ENCODE data around the gene CNDP1.

The CNDP1 gene

GRCh38 chr18:74632351-74632679, 98.0 kb downstream of the CNDP1 start:
- DNase-seq = no peak

DNA sequence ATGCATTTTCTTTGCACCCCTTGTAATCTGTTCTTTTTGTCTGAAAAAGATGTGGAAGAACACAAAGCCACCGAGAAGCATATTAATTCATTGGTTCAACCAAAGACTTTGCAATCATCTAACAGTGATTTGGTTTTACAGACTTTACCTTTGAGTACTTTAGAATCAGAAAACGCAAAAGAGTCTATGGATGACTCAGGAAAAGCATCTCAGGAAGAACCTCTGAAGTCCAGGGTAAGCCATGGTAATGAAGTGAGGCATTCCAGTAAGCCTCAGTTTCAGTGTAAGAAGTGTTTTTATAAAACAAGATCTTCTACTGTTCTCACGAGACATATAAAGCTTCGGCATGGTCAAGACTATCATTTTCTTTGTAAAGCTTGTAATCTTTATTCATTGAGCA, 98.6 kb downstream of the CNDP1 start:
- DNase-seq = no peak

- peak; percentile 25 for DNase-seq
Measured at GRCh38 chr18:74633652-74634352, 99.5 kb downstream of the CNDP1 start.

DNA sequence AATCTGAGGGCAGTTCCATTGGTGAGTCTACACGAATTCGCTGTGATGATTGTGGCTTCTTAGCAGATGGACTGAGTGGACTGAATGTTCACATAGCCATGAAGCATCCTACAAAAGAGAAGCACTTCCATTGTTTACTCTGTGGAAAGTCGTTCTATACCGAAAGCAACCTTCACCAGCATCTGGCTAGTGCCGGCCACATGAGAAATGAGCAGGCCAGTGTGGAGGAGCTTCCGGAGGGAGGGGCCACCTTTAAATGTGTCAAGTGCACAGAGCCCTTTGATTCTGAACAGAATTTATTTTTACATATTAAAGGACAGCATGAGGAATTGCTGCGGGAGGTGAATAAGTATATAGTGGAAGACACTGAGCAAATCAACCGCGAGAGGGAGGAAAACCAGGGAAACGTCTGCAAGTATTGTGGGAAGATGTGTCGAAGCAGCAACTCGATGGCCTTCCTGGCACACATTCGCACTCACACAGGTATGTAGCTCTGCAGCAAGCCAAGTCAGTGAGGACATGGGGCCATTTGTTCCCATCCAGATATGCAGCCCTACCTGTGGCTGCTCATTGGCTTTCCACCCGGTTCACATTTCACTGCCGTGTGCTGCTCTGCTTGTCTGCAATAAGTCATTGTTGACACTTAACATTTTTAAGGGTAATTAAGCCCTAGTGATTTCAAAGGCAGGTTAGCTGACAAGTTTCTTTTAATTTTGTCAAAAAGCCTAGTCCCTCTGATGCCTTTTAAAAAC, 101.1 kb downstream of the CNDP1 start:
- DNase-seq = no peak

All from HCEC 1CT (cell line).